PC-9 (cell line): Measurements from ENCODE around the gene GANAB.

Source experiments
- EZH2 ChIP-seq: fragments of 200-600 bp; sonication (generic); IDR thresholded peaks from 2 replicates; pipeline ENCODE4 v1.8.0; 2017; ENCODE audit warnings: antibody characterized with exemption, low read depth
- TF ChIP-seq, protein P1 (sequence below): fragments of 200-600 bp; sonication (generic); conservative IDR thresholded peaks from 2 replicates; pipeline ENCODE4 v1.6.1; 2017; ENCODE audit warnings: mixed run types, antibody characterized with exemption, mild to moderate bottlenecking, moderate library complexity

DNA sequence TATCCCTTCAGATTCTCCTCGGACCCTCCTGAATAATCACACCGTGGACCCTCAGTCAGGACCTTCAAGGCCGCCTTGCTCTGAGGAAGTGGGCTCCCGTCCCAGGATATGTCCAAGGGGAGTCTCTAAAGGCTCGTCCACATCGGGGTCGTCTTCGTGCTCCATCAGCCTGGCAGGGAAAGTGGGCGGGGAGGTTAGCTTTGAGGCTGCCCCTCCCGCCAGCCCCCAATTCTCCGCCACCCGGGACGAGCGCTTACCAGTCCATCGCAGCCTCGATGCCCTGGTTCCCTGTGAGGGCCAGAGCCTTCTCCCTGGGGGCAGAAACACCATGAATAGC, 32.0 kb upstream of the GANAB start:
- TF ChIP-seq, protein P1, sequence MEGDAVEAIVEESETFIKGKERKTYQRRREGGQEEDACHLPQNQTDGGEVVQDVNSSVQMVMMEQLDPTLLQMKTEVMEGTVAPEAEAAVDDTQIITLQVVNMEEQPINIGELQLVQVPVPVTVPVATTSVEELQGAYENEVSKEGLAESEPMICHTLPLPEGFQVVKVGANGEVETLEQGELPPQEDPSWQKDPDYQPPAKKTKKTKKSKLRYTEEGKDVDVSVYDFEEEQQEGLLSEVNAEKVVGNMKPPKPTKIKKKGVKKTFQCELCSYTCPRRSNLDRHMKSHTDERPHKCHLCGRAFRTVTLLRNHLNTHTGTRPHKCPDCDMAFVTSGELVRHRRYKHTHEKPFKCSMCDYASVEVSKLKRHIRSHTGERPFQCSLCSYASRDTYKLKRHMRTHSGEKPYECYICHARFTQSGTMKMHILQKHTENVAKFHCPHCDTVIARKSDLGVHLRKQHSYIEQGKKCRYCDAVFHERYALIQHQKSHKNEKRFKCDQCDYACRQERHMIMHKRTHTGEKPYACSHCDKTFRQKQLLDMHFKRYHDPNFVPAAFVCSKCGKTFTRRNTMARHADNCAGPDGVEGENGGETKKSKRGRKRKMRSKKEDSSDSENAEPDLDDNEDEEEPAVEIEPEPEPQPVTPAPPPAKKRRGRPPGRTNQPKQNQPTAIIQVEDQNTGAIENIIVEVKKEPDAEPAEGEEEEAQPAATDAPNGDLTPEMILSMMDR: no peak
- no peak for TF ChIP-seq EZH2
